ENCODE measurements around the gene SCRT2.

The SCRT2 gene

GRCh38 chr20:664151-664550 is 11.5 kb downstream of the SCRT2 start:
- no peak for TF ChIP-seq CTCF (IDR thresholded peaks at IDR 0.05; ENCODE audit: control insufficient read depth, insufficient read depth, low read depth, low read length, missing control alignments)
- no peak overlapping the region for H3K4me3 ChIP-seq (ENCODE audit: control insufficient read depth, low read depth, low read length)
- DNase-seq (ENCODE audit: low read depth), result no peak

- H3K4me3 ChIP-seq (ENCODE audit: control insufficient read depth, low read depth, low read length), result no peak overlapping the region
- TF ChIP-seq CTCF (IDR thresholded peaks at IDR 0.05; ENCODE audit: control insufficient read depth, insufficient read depth, low read depth, low read length, missing control alignments), result no peak
- no peak for DNase-seq (ENCODE audit: low read depth)
These were observed 12.1 kb downstream of the SCRT2 start for GRCh38 chr20:663315-664090.

- no peak for TF ChIP-seq CTCF (IDR thresholded peaks at IDR 0.05; ENCODE audit: control insufficient read depth, insufficient read depth, low read depth, low read length, missing control alignments)
- no peak overlapping the region for H3K4me3 ChIP-seq (ENCODE audit: control insufficient read depth, low read depth, low read length)
- no peak for DNase-seq (ENCODE audit: low read depth)
These were observed 13.1 kb downstream of the SCRT2 start for GRCh38 chr20:662277-663192.

- no peak overlapping the region for H3K4me3 ChIP-seq (ENCODE audit: control insufficient read depth, low read depth, low read length)
- no peak for DNase-seq (ENCODE audit: low read depth)
- no peak for TF ChIP-seq CTCF (IDR thresholded peaks at IDR 0.05; ENCODE audit: control insufficient read depth, insufficient read depth, low read depth, low read length, missing control alignments)
These were observed 13.9 kb downstream of the SCRT2 start for GRCh38 chr20:661474-662270.

- DNase-seq (ENCODE audit: low read depth), result no peak
- H3K4me3 ChIP-seq (ENCODE audit: control insufficient read depth, low read depth, low read length), result no peak overlapping the region
These were observed 16.8 kb downstream of the SCRT2 start for GRCh38 chr20:658731-659291.

More at GRCh38 chr20:658731-659291, 16.8 kb downstream of the SCRT2 start:
- no peak for TF ChIP-seq CTCF (IDR thresholded peaks at IDR 0.05; ENCODE audit: control insufficient read depth, insufficient read depth, low read depth, low read length, missing control alignments)
